Mucosa of stomach (tissue), 1 donor: Measurements from ENCODE around the gene ACYP2.
"Not testable (repeated sequence)": the region's sequence is repeated elsewhere in the genome, so short reads cannot be mapped to it uniquely, and the experiment has no call there.

Source experiments
- H3K27me3 ChIP-seq: one replicate; pipeline ENCODE4 v1.7.0; 2013; ENCODE audit warnings: mild to moderate bottlenecking, low read length; ENCODE audit not compliant: control insufficient read depth, insufficient read depth
- H3K36me3 ChIP-seq: one replicate; pipeline ENCODE4 v1.7.0; 2013; ENCODE audit warnings: low read length; ENCODE audit not compliant: control insufficient read depth, insufficient read depth
- H3K4me1 ChIP-seq: one replicate; pipeline ENCODE4 v1.7.0; 2013; ENCODE audit warnings: mild to moderate bottlenecking, low read length; ENCODE audit not compliant: control insufficient read depth, insufficient read depth
- H3K4me3 ChIP-seq: one replicate; pipeline ENCODE4 v1.7.0; 2013; ENCODE audit warnings: low read length
- H3K9ac ChIP-seq: one replicate; pipeline ENCODE4 v1.7.0; 2013; ENCODE audit warnings: mild to moderate bottlenecking, low read length, moderate library complexity
- H3K9me3 ChIP-seq: one replicate; pipeline ENCODE4 v1.7.0; 2013; ENCODE audit warnings: mild to moderate bottlenecking, low read length, moderate library complexity; ENCODE audit not compliant: control insufficient read depth
- donor health status: Pancreatic carcinoma.

ACYP2 gene

DNA sequence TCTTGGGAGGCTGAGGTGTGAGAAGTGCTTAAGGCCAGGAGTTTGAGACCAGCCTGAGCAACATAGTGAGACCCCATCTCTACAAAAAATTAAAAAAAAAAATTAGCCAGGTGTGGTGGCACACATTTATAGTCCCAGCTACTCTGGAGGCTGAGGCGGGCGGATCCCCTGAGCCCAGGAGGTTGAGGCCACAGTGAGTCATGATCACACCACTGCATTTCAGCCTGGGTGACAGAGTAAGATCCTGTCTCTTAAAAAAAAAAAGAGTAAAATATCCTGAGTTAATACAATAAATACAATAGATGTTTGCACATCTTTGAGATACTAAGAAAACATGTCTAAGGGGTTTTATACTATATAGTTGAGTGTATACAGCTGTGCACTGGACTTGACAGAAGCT lies 179.2 kb downstream of the ACYP2 start:
- H3K27me3 ChIP-seq, H3K9me3 ChIP-seq, H3K36me3 ChIP-seq, H3K4me3 ChIP-seq, H3K9ac ChIP-seq, H3K4me1 ChIP-seq: not testable (repeated sequence)

DNA sequence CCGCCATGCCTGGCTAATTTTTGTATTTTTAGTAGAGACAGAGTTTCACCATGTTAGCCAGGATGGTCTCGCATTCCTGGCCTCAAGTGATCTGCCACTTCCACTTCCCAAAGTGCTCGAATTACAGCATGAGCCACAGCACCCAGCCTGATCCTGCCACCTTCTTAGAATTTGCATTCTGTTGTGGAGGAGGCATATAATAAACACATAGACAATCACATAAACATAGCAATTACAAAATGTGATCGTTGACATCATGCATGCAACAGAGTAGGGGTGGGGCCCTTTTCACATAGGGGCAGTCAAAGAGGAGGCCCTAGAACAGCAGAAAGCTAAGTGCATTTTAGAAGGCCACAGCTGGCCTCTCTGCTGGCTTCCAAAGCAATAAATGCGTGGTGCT lies 180.5 kb downstream of the ACYP2 start:
- Histone ChIP-seq H3K36me3 (no peaks in the 10 kb centered on the region), H3K27me3 (no peaks in the 10 kb centered on the region), H3K4me3 (no peak overlapping the region), H3K9me3 (no peaks in the 10 kb centered on the region), H3K9ac (no peak overlapping the region), H3K4me1 (no peaks in the 10 kb centered on the region)

DNA sequence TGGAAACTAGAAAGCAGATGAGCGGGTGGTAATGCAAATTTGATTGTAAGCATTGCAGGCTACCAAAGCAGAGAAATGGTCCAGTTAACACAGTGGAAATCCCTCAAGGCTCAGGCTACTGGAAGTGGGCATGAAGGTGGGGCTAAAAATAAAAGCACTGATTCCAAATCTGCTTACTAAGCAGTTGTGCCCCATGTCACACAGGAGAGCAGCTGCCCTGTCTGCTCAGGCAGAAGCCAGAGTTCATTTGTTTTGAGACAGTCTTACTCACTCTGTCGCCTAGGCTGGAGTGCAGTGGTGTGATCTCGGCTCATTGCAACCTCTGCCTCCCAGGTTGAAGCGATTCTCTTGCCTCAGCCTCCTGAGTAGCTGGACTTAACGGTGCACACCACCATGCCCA lies 183.1 kb downstream of the ACYP2 start:
- no peaks in the 10 kb centered on the region for H3K36me3 ChIP-seq
- no peak overlapping the region for H3K4me3 ChIP-seq
- H3K9ac ChIP-seq, result no peak overlapping the region

DNA sequence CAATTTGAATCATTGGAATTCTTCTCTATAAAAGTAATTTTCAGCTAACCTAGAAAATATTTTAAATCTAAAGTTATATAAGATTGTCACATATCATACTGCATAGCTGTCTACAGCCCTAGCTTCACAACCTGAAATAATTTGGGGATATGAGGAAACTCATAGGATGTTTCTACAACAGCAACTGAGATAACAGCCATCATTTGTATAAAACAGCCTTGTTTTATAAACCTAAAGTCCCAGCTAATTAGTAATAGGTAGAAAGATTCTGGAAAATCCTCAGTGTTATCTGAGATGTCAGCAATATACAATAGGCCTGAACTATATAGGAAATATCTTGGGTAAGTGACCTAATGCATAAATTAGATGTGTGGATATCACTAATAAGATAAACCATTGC lies 188.2 kb downstream of the ACYP2 start:
- Histone ChIP-seq H3K4me3 (no peak overlapping the region), H3K9ac (no peak overlapping the region), H3K9me3 (no peaks in the 10 kb centered on the region), H3K27me3 (no peaks in the 10 kb centered on the region), H3K36me3 (no peaks in the 10 kb centered on the region), H3K4me1 (no peaks in the 10 kb centered on the region)

More for the DNA sequence above, 183.1 kb downstream of the ACYP2 start:
- Histone ChIP-seq H3K9me3 (no peaks in the 10 kb centered on the region), H3K27me3 (no peaks in the 10 kb centered on the region), H3K4me1 (no peaks in the 10 kb centered on the region)

DNA sequence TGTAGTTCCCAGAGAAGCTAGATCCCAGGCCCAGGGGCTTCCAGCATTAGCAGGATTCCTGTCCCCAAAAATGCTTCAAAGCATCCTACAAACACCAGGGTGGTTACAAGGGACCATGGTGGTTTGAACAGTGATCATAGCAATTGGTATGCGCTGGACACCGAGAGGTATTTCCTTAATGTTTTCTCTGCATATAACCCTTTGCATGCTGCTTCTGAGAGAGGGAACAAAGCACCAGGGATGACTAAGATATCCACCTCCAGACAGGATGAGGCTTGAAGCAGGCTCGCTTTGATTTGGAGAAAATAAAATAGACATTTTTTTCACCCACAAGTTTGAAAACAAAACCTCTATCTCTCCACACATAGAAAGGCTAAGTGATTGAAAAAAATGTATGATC lies 191.1 kb downstream of the ACYP2 start:
- Histone ChIP-seq H3K9ac (no peak overlapping the region), H3K9me3 (no peaks in the 10 kb centered on the region), H3K4me3 (no peak overlapping the region), H3K36me3 (no peaks in the 10 kb centered on the region), H3K27me3 (no peaks in the 10 kb centered on the region), H3K4me1 (no peaks in the 10 kb centered on the region)

DNA sequence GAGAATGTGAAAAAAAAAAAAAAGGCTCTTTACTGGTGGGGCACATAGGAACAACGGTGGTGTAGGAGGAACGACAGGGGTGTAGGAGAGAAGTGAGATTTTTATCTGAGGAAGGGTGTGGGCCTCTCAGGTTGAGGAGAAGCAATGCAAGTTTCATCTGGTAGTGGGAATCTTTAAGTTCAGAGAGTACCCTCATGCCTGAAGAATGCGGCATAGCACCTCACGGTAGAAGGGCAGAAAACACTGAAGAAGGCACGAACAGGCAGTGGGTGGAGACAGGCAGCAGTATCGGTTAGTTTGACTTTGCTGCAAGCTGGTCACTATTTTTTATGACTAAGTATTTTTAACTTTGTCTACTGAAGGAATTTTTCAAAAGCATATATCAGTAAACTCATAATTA lies 192.8 kb downstream of the ACYP2 start:
- H3K4me1 ChIP-seq, result no peaks in the 10 kb centered on the region
- no peaks in the 10 kb centered on the region for H3K9me3 ChIP-seq
- H3K27me3 ChIP-seq, result no peaks in the 10 kb centered on the region
- H3K4me3 ChIP-seq, result no peak overlapping the region
- no peak overlapping the region for H3K9ac ChIP-seq
- H3K36me3 ChIP-seq, result no peaks in the 10 kb centered on the region

DNA sequence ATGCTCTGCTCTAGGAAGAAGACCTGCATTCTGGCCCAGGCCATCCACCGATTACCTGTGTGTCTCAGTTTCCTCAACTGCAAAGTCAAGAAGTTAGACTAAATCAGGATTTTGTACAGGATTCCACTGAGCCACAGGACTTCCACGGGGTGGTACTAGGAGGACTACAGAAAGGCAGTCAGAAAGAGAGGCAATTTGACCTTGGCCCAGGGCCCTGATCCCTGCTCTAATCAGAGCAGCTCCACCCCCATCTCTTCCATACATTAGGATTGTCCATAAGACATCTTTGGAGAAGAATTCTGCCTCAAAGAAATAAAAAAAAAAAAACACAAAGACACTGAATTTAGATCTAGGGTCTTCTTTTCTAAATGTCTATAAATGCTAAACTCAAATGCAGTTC lies 193.4 kb downstream of the ACYP2 start:
- Histone ChIP-seq H3K9me3 (no peaks in the 10 kb centered on the region), H3K27me3 (no peaks in the 10 kb centered on the region), H3K9ac (no peak overlapping the region), H3K36me3 (no peaks in the 10 kb centered on the region), H3K4me1 (no peaks in the 10 kb centered on the region), H3K4me3 (no peak overlapping the region)

DNA sequence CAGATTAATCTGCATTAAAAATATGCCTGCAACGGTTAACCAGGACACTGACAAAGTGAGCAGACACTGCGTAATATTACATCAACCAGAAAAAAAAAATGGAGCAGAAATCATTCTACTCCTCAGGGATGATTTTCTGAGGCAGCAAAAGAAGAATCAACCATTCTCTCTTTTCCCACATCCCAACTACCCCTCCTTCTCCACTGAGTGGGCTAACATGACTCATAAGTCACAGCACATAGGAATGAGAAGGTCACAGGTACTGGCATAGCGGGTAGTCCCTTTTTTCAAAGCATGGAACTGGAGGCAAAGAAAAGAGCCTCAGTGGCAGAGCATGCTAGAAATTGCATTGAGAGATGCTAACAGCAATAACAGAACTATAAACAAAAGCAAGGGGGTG lies 194.9 kb downstream of the ACYP2 start:
- H3K27me3 ChIP-seq, result no peaks in the 10 kb centered on the region
- no peaks in the 10 kb centered on the region for H3K9me3 ChIP-seq
- H3K4me1 ChIP-seq, result no peaks in the 10 kb centered on the region
- no peak overlapping the region for H3K4me3 ChIP-seq
- H3K9ac ChIP-seq, result no peak overlapping the region
- no peaks in the 10 kb centered on the region for H3K36me3 ChIP-seq

DNA sequence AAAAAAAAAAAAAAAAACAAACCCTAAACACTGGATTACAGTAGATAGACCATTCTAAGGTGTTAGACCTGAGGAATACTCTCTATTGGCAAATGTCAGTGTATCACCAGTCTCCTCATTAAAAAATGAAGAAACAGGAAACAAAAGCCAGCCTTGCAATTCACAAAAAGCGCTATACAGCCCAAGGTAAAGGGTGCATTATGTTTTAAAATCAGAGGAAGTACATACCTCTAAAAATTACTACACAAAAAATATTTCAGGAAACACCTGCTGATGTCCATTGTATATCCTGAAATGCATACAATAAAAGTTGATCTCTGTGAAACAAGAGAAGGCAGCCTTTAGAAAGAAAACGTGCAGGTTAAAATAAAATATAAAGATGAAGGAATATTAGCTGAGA lies 195.5 kb downstream of the ACYP2 start:
- no peaks in the 10 kb centered on the region for H3K27me3 ChIP-seq
- H3K36me3 ChIP-seq, result no peaks in the 10 kb centered on the region
- no peak overlapping the region for H3K9ac ChIP-seq
- H3K4me1 ChIP-seq, result no peaks in the 10 kb centered on the region
- H3K4me3 ChIP-seq, result no peak overlapping the region
- H3K9me3 ChIP-seq, result no peaks in the 10 kb centered on the region

DNA sequence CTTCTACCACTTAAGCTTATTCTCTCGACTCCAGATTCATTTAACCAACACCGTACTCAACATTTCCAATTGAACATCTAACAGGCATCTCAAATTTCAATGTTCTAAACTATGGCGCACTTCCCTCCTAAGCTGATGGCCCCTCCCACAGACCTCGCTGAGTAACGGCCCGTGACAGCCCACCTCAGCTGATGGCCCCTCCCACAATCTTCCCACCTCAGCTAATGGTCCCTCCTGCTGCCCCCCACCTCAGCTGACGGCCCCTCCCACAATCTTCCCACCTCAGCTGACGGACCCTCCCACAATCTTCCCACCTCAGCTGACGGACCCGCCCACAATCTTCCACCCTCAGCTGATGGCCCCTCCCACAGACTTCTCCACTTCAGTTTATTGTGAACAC lies 197.7 kb downstream of the ACYP2 start:
- Histone ChIP-seq H3K4me1 (no peaks in the 10 kb centered on the region), H3K9ac (no peak overlapping the region), H3K36me3 (no peaks in the 10 kb centered on the region), H3K9me3 (no peaks in the 10 kb centered on the region), H3K27me3 (no peaks in the 10 kb centered on the region), H3K4me3 (no peak overlapping the region)

DNA sequence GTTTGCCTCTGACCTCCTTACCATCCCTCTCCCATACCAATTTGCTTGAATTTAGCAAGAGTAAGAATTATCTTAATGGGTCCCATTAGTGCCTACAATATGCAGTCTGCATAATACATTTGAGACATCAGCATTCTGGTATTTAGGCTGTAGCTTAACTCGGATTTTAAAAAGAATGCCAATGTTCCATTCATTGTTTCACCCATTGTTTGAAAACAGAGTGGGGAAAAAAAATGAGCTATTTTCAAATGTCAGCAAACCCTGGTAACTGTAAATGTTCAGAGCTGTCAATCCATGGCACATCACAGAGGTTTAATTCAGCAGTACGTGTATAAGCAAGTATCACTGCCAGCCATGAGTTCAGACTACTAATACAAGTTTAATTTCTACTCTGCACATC lies 202.6 kb downstream of the ACYP2 start:
- H3K4me3 ChIP-seq, result no peak overlapping the region

DNA sequence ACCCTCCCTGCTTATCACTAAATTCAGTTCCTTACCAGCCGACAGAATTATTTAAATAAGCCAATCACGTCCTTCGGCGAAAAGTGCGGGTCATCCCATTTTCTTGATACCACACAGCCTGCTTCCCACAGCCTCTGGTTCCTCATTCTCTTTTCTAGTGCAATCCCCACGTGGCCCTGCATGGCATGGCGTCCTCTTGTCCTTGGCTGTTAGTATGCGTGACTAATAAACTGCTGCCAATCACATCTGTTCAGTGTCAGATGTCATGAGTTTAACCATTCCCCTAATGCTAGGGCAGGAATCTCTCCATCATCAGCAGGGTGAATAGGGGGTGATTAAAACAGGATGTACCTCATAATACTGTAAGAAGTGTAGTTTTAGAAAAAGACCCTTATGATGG lies 203.4 kb downstream of the ACYP2 start:
- Histone ChIP-seq H3K9me3 (no peaks in the 10 kb centered on the region), H3K36me3 (no peaks in the 10 kb centered on the region), H3K4me1 (no peaks in the 10 kb centered on the region), H3K27me3 (no peaks in the 10 kb centered on the region), H3K9ac (no peak overlapping the region), H3K4me3 (no peak overlapping the region)

More for the DNA sequence above, 202.6 kb downstream of the ACYP2 start:
- Histone ChIP-seq H3K36me3 (no peaks in the 10 kb centered on the region), H3K9ac (no peak overlapping the region), H3K27me3 (no peaks in the 10 kb centered on the region), H3K4me1 (no peaks in the 10 kb centered on the region), H3K9me3 (no peaks in the 10 kb centered on the region)

DNA sequence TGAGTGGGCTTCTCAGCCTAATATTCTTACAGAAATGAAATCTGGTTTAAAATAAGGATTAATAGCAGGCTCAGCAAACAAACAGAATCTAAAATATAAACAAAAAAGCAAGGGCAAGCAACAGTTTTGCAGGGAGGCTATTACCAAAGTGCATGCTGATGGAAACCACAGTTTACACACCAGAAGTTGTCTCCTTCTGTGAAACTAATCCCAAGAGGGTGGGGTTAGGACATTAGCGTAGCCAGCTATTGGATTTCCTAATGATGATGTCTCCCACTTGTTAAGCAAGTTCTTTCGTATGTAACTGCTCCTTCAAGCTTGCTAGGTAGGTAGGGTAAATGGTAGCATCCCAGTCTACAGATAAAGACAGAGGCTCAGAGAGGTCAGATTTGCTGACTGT lies 205.6 kb downstream of the ACYP2 start:
- Histone ChIP-seq H3K9me3 (no peaks in the 10 kb centered on the region), H3K4me3 (no peak overlapping the region), H3K27me3 (no peaks in the 10 kb centered on the region), H3K4me1 (no peaks in the 10 kb centered on the region), H3K36me3 (no peaks in the 10 kb centered on the region), H3K9ac (no peak overlapping the region)
